DMS 273 treated with DMSO at 0.1 percent for 48 hours (cell line): Measurements from ENCODE around the gene NUCKS1.

Source experiments
- DNase-seq: peaks from one replicate; lab custom pipeline; 2025; lab: John Stamatoyannopoulos, UW

Gene NUCKS1

GRCh38 chr1:205770618-205771017 is 20.6 kb upstream of the NUCKS1 start:
- DNase-seq = no peak

DNA sequence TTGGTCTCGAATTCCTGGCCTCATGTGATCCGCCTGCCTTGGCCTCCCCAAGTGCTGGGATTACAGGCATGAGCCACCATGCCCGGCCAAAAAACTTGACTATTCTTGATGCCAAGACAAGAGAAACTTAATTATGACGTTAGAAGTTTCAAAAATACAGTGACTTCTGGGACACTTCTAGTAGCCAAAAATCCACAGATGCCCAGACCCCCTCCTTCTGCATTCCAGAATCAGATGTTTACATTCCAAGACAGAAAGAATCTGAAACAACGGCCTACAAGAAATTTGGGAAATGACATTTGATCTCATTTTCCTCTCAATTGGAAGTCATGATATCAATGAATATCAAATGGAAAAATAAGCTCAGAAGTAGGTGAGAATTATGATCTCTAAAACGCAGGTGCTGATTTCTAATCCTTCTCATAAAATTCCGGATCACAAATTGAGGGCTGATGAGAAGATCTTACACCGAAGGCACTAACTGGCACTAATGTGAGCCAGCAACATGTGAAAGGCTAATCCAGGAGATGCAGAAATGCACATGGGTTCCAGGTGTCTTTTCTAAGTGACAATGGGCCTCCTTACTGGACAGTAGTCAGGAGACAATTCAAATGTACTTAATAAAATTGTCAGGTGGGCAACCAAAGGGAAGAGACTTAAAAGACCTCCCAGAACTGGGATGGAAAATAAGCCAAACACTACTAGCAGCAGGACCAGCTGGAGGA is 19.8 kb upstream of the NUCKS1 start:
- no peak for DNase-seq

DNA sequence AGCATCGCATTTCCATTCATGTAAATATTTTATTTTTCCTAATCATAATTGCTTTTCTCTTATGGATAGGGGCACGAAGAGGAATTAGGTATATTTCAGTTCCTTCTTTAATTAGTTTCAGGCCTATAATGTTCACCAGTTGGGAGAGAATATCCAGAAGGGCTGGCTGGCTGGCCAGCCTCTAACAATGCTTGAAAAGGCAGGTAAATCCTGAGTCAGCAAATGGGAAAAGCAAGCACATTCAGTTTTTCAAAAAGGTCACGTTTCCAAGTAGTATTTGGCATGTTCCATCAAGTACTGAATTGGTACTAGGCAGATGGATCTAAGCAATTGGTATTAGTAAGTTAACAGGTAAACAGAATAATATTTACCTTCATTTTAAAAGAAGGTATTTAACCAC is 17.3 kb upstream of the NUCKS1 start:
- DNase-seq = no peak

DNA sequence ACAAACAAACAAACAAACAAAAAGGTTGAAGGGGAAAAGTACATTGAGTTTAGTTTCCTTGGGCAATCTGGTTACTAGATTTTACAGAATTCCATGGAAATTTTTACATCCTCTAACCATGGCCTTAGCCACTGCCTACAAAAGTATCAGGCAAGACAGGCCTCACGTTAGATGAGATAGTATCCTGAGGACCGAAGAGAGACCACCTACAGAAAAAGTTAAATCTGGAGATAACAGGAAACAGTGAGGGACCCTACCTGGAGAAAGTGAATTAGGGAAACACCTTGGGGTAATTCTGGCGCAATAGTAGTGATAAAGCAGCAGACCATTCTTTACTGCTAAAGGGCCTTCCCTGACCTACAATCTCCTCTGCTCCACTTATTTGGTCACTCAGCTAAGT is 16.6 kb upstream of the NUCKS1 start:
- DNase-seq = no peak

DNA sequence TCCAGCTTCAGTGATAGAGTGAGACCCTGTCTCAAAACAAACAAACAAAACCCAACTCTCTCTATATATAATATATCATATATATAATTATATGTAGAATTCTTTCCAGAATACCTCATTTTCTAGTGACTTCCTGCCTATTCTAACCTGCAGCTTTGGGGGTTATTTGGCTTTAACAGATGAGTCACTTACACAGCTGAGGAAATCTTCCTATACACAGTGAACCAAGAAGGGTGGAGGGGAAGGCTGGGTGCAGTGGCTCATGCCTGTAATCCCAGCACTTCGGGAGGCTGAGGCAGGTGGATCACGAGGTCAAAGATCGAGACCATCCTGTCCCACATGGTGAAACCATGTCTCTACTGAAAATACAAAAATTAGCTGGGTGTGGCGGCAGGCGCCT is 16.1 kb upstream of the NUCKS1 start:
- no peak for DNase-seq

DNA sequence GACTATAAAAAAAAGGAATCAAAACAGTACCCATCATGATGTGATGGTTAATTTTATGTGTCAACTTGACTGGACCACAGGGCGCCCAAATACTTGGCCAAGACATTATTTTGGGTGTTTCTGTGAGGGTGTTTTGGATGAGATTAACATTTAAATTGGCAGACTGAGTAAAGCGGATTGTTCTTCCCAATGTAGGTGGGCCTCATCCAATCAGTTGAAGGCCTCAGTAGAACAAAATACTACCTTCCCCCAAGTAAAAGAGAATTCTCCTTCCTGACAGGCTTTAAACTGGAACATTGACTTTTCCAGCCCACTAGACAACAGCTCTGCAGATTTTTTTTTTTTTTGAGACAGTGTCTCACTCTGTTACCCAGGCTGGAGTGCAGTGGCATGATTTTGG is 14.6 kb upstream of the NUCKS1 start:
- DNase-seq = no peak

GRCh38 chr1:205763980-205764379 is 14.0 kb upstream of the NUCKS1 start:
- DNase-seq = no peak

GRCh38 chr1:205760606-205761005 is 10.6 kb upstream of the NUCKS1 start:
- no peak for DNase-seq

DNA sequence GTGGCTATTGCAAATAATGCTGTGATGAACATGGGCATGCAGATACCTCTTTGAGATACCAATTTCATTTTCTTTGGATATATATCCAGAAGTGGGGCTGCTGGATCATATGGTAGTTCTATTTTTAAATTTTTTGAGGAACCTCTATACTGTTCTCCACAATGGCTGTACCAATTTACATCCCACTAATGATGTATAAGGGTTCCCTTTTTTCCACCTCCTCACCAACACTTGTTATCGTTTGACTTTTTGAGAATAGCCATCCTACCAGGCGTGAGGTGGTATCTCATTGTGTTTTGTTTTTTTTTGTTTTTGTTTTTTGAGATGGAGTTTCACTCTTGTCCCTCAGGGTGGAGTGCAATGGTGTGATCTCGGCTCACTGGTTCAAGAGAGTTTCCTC is 6.6 kb upstream of the NUCKS1 start:
- no peak for DNase-seq

- no peak for DNase-seq
Observed at GRCh38 chr1:205754857-205755256, 4.9 kb upstream of the NUCKS1 start.

DNA sequence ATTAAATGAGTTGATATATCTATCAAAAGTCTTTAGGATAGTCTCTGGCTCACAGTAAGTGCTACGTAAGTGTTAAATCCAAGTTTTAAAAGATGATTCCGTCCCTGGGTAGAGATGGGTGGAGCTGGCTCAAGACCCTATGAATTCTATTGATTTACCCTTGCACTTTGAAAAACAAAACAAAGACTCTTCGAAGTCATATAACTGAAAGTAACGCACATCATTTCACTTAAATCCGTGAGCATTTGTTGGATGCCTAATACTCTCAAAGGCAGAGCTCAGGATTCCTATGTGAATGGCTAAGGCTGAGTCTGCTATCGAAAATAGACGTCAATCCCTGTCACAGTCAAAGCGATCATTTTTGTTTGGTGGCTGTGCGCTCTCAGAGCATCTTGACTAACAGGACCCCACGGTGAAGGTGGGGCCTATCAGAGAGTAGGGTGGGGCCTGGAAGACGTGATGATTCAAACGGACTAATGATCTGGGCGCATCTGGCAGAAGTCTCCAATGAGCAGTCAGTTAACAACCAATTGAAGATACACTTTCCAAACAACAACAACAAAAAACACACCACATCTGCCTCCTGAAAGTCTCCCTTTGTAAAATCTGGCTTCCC is 1.2 kb upstream of the NUCKS1 start:
- no peak for DNase-seq

DNA sequence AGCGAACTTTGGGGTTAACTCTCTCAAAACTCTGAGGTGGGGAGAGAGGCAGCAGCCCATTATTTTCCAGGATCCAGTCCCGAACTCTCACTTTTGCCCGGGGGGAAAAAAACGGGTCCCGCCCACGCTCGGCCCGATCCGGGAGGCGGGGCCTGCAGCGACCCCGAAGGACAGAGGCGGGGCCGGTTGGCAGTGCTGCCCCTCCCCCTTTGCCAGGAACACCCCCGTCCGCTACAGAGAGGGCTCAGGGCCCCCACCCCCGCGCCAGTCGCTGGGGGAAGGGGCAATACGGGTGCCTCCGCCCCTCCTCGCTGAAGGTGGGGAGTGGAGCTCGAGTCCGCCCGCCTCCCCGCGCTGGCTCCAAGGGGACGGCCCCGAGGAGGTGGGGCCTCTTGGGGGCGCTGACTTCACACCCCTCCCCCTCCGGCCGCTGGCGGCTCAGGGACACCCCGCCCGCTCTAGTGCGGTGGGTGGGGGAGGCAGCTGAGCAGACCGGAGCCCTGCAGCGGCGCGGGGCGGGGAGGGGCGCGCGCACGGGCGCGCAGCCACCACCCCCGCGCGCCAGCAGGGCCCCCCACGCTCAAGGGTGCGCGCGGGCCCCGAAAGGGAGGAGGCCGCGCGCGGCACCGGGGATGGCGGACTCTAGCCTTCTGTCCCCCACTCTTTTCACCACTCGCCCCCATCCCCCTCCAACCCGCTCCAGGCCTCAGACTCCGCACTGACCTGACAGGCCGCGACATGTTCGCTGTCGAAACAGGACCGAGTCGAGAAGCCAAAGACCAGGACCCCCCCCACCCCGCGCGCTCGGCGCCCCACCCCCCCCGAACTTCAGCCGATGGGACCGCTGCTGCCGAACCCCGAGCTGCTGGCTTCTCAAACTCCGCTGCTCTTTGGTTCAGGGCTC is 496 bp downstream of the NUCKS1 start:
- DNase-seq = peak; percentile 88

DNA sequence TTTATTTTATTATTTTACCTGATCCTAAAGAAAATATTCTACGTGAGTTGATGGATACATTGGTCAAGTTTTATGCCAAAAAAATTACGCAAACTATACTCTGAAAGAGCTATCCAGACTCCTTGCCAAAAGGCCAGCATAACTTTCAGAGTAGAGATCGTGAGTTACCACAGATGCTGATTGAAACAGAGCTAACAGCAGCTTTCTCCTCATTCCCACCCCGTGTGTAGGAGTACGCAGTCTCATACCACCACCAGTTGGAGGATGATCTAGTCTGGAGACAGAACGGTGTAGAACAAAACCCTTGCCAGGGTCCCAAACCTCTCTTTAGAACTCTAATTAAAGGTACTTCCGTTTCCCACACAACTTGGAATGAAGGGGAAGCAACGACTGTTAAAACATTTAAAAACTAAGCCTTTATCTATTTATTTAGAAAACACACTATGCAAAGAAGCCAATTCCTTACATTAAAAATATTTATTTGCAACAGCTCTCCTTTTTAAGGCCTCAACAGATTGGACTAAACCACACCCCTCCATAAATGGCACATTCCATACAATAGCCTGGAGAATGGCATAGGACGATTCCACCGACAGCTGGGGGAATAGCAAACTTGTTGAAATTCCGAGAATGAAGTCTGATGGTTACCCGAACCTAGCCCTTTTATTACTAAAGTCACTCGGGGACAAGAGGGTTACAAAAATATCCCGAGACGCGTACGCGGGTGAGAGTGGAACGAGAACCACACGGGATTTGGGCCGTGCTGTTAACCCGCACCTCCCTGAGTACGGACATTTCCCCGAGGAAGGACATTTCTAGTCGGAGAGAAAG is 1.4 kb downstream of the NUCKS1 start:
- DNase-seq = peak; percentile 25

DNA sequence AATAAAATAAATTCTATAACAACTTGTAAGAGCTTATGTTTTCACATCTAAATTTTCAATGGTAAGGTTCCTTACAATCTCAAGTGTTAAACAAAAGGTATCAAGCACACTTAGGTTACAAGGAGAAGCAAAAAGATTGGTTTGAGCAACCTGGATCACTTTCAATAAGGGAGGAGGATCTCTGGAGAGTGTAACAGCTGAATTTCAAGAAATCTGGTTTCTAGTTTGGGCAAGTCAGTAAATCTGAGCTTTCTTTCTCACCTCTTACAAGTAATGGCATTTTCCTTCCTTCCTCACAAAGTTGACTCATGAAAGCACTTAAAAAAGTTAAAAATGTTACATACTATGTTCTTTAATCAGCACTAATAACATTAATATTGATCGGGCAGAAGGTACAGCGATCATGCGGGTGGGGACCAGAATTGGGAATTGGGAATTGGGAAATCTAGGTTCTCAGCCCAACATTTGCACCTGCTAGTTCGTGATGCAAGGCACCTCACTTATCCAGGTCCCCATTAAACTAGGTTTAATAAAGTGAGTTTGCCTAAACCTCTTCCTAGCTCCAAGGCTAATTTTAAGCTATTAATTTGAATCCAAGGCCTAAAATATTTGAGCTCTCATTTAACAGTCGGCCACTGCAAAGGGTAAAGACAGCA is 3.1 kb downstream of the NUCKS1 start:
- DNase-seq = no peak

DNA sequence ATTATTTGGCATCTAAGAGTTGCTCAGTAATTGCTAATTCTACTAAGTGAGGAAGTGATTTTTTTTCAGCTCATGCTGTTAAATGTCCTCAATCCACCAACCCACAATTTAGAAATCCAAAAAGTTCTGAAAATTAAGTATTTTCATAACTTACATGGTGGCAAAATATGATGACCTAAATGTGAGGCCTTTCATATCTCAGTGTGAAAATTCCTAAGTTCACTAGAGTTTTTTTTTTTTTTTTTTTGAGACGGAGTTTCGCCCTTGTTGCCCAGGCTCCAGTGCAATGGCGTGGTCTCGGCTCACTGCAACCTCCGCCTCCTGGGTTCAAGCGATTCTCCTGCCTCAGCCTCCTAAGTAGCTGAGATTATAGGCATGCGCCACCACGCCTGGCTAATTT is 5.6 kb downstream of the NUCKS1 start:
- DNase-seq = no peak

- DNase-seq = no peak
Observed at GRCh38 chr1:205743977-205744376, 6.0 kb downstream of the NUCKS1 start.

DNA sequence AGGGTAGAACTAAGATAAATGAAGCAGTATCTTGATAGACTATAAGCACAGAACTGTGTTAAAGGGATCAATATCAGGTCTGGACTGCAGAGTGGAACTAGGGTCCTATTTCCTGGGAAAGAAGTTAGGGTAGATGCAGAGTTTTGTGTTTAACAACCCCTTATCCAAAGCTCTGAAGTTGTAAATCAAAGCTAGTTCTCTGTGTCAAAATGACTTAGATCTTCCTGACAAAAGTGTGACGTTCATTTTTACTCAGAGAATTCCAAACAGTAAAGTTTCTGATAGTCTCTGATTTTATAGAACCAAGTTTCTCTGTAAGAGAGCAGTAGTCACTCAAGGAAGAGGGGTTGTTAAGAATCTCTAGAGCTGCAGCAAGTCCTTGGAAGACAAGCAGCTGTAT is 8.3 kb downstream of the NUCKS1 start:
- DNase-seq = no peak

GRCh38 chr1:205739348-205740160 is 10.4 kb downstream of the NUCKS1 start:
- no peak for DNase-seq

- DNase-seq = no peak
Observed at GRCh38 chr1:205735218-205735617, 14.8 kb downstream of the NUCKS1 start.

DNA sequence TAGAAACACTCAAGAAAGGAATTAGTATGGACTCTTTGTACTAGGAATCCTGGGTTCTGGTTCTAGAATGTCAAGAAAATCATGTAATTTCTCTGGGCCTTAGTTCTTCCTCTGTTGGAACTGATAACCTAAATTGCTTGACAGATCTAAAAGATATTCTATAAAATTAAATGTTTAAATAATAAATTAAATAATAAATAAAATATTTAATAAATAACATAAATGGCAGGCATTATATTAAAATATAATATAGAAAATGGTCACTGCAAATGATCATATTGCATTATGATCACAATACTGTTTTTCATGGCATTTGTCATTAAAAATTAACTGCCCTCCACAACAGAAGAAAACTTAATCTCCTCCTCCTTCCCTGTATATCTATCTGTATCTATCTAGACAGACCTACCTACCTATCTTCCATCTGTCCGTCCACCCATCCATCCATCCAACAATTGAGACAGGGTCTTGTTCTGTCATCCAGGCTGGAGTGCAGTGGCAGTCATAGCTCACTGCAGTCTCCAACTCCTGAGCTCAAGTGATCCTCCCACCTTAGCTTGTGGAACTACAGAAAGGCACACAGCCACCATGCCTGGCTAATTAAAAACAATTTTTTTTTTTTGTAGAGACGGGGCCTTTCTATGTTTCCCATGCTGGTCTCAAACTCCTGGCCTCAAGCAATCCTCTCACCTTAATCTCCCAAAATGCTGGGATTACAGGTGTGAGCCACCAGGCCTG is 16.4 kb downstream of the NUCKS1 start:
- no peak for DNase-seq
